GM18861 (cell line): Measurements from ENCODE around the gene KCNH2.
"Not testable (repeated sequence)": the region's sequence is repeated elsewhere in the genome, so short reads cannot be mapped to it uniquely, and the experiment has no call there.

Experiments
- ATAC-seq: cut with Tn5 transposase; IDR thresholded peaks from one replicate; pipeline ENCODE4 v1.9.1; 2021; ENCODE audit not compliant: unreplicated experiment

The KCNH2 gene

GRCh38 chr7:150936018-150936417 is 42.1 kb downstream of the KCNH2 start:
- no peak for ATAC-seq

DNA sequence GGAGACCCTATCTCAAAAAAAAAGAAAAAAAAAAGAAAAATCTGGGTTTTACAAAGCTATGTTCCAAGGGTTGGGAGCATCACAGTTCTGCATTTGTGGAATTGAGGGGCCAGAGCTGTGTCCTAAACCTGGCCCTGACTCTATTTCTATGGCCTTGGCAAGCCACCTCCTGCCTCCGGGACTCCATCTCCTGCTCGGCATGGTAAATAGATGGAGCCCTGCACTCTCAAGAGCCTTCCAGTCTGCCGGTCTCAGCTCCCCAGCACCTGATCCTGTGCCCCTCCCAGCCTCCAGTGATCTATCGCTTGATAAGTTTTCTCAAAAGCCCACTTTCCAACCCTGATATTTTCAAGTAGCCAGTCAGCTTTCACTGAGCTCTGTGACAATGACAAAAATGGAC is 43.0 kb downstream of the KCNH2 start:
- no peak for ATAC-seq

- no peak for ATAC-seq
These were observed 43.9 kb downstream of the KCNH2 start for GRCh38 chr7:150934045-150934766.

DNA sequence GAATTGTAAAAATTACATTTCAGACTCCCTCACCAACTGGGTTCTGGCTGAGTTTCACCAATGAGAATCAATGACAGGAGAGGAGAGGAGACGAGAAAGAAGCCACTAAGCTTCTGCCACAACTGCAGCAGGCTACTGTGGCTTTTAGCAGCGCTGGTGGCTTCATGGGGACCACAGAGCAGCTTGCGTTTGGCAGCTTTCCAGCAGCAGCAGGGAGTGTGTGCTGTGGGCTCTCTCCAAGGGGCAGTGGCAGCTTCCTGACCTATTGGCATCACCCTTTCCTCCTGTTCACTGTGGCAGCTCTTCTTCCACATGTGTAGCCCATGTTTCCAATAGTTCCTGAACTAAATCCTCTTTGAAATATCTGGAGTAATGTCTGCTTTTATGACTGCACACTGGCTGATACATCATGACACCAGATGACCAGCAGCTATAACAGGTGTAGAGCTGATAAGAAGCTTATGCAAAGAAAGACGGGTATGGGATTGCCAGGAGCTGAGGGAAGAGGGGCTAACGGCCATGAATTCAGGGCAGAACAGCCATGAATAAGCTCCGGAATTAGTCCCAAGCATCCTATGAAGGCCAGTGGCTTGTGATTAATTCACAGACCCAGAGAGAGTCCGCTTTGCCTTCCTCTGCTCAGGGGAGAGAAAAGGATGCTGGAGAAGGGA is 46.8 kb downstream of the KCNH2 start:
- ATAC-seq = no peak

GRCh38 chr7:150928541-150928940 is 49.6 kb downstream of the KCNH2 start:
- ATAC-seq = no peak

DNA sequence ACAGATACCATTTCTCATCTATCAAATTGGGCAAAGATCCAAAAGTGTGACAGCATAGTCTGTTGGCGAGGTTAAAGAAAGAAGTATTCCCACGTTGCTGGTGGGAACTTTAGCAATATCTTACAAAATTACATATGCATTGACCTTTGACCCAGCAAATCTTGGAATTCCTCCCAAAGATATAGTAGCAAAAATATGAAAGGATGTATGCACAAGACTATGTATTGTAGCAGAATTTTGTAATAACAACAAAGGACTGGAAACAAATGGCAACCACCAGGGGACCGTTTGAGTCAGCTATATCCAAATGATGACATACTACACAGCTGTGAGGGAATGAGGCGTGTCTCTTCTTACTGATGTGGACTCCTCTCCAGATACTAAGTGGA is 50.2 kb downstream of the KCNH2 start:
- ATAC-seq = no peak

GRCh38 chr7:150927157-150927955 is 50.8 kb downstream of the KCNH2 start:
- no peak for ATAC-seq

DNA sequence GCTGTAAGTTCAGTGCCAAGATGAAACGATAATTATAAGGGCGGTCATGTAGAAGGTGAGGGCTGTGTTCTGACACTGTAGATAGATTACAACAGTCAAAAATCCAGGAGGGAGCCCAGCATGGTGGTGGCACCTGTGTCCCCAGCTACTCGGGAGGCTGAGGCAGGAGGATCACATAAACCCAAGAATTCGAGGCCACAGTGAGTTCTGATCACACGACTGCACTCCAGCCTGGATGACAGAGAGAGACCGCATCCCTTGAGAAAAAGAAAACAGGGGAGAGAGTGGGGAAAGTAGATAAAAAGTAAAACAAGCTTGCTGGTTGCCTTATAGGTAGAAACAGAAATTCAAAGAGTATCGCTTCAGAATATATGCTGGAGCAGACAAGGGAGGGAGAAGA is 52.1 kb downstream of the KCNH2 start:
- no peak for ATAC-seq

DNA sequence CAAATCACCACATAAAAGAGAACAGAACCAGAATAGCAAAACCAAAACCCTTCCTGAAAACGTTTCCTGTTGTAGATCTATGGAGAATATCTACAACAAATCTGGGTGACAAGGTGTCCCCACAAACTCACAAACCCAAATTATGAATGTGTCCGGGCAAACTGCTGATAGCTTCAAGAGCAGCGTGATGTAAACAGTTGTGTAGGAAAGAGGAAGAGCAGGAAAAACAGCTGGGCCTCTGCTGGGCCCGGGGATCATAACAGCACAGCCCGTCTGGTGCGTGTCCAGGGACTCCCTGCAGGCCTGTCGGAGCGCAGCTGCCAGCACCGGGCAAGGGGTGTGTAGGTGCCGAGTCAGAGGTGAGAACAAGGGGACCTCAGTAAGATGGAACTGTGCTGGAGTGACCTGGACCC is 53.7 kb downstream of the KCNH2 start:
- ATAC-seq = no peak

DNA sequence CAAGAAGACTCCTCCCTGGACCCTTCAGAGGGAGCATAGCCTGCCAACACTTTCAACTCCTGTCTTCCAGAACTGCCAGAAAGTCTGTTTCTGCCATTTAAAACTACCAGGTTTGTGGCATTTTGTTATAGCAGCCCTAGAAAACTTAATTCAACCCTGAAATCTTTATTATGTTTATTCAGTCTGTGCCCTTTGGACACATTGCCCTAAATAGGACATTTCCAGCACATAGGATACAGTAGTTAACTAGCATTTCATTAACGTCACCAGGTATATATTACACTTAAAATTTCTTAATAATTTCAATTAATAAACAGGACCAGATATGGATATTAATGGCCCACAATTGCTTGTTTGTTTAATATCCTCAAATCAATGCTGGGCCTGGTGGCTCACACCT is 54.3 kb downstream of the KCNH2 start:
- ATAC-seq = no peak

- no peak for ATAC-seq
These were observed 54.9 kb downstream of the KCNH2 start for GRCh38 chr7:150923196-150923595.

DNA sequence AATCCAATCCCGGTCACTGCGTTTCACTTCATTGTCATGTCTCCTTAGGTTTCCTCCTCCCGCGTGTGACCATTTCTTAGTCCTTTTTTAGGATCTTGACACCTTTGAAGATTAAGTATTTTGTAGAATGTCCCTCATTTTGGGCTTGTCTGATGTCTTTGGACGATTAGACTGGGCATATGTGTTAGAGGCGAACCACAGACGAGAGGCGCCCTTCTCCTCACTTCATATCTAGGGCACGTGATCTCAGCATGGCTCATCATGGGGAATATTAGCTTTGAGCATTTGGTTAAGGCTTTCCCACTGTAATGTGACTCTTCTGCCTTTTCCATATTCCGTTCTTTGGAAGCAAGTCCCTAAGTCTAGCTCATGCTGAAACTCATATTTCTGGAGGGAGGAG is 59.0 kb downstream of the KCNH2 start:
- ATAC-seq = no peak

GRCh38 chr7:150918378-150918777 is 59.7 kb downstream of the KCNH2 start:
- ATAC-seq = no peak

DNA sequence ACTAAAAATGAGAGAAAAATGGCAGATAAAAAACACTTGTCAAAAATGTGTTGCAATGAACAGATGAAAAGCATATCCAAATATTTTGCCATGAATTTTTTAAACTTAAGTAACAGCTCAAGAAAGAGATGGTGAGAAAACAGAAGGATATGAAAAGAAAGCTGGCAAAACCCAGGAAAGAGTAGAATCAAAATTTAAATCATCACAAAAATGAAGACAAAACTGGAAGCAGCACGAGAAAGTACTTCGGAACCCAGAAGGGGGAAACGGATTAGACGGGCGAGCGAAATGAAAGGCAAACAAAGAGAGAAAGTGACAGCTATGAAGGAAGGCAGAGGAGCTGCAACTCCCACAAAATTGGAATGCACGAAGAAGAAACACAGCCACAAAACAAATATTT is 60.2 kb downstream of the KCNH2 start:
- ATAC-seq = no peak

- ATAC-seq = no peak
These were observed 61.5 kb downstream of the KCNH2 start for GRCh38 chr7:150916670-150917069.

DNA sequence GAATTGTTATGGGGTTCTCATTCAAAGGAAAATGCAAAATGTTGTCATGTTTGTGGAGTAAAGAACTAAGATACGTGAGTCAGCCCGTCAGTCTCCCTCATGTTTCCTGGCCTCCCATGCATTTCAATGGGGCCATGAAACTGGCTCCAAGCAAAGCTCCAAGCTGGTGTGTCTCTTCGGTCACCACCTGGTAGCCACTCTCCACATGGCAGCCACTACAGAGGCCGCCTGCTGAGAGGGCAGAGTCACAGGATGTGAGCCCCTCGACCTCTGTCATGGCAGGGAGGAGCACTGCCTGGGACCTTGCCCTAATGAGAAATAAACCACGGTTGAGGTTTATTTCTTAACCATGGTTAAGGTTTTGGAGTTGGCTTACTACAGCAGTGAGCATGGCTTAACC is 63.2 kb downstream of the KCNH2 start:
- no peak for ATAC-seq

GRCh38 chr7:150914196-150914595 is 63.9 kb downstream of the KCNH2 start:
- ATAC-seq = no peak

GRCh38 chr7:150912427-150912826 is 65.7 kb downstream of the KCNH2 start:
- ATAC-seq = no peak

GRCh38 chr7:150911590-150912267 is 66.4 kb downstream of the KCNH2 start:
- ATAC-seq = no peak

DNA sequence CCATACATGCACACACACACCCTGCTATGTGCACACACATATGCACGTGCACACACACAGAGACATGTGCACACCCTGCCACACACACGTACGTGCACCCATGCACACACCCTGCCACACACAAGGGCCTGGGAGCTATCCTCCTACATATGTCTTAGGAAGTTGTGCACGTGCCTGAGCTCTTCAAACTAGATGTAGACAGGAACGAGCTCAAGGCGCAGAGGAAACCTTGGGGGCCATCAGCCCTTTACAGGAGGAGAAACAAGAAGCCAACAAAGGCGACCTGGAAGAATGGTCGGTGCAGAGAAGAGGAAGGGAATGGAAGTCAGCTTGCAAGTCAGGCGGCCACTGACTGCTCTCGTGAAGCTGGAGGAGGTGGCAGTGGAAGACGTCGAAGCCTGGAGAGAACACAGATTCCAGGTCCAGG is 67.1 kb downstream of the KCNH2 start:
- no peak for ATAC-seq

DNA sequence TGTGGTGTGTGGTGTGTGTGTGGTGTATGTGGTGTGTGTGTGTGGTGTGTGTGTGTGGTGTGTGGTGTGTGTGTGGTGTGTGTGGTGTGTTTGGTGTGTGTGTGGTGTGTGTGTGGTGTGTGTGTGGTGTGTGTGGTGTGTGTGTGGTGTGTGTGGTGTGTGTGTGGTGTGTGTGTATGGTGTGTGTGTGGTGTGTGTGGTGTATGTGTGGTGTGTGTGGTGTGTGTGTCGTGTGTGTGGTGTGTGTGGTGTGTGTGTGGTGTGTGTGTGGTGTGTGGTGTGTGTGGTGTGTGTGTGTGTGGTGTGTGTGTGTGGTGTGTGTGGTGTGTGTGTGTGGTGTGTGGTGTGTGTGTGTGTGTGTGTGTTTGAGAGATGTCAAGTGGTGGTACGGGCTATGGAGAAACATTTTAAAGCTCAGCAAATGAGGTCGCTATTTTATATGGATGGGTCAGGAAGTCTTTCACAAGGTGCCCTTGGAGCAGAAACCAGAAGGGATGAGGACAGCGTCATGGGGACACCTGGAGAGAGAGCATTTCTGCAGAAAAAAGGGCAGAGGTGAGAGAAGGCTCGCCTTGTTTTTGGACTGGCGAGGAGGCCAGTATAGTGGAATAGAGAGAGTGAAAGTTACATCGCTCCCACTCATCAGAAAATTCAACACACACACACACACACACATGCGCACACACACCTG is 67.7 kb downstream of the KCNH2 start:
- ATAC-seq = not testable (repeated sequence)
